GM23248 (cell line): ENCODE measurements around the gene CRB2.

Experiments used
- EZH2 ChIP-seq: fragments of 200-600 bp; sonication (generic); IDR thresholded peaks from 2 replicates; pipeline ENCODE4 v1.6.1; 2018; ENCODE audit warnings: antibody characterized with exemption, mild to moderate bottlenecking; ENCODE audit not compliant: insufficient read depth, poor library complexity, severe bottlenecking
- EZH2phosphoT487 ChIP-seq: fragments of 200-600 bp; sonication (generic); IDR thresholded peaks from 2 replicates; pipeline ENCODE4 v1.6.1; 2018; ENCODE audit warnings: antibody characterized with exemption, moderate library complexity, mild to moderate bottlenecking, low read depth; ENCODE audit not compliant: insufficient read depth

DNA sequence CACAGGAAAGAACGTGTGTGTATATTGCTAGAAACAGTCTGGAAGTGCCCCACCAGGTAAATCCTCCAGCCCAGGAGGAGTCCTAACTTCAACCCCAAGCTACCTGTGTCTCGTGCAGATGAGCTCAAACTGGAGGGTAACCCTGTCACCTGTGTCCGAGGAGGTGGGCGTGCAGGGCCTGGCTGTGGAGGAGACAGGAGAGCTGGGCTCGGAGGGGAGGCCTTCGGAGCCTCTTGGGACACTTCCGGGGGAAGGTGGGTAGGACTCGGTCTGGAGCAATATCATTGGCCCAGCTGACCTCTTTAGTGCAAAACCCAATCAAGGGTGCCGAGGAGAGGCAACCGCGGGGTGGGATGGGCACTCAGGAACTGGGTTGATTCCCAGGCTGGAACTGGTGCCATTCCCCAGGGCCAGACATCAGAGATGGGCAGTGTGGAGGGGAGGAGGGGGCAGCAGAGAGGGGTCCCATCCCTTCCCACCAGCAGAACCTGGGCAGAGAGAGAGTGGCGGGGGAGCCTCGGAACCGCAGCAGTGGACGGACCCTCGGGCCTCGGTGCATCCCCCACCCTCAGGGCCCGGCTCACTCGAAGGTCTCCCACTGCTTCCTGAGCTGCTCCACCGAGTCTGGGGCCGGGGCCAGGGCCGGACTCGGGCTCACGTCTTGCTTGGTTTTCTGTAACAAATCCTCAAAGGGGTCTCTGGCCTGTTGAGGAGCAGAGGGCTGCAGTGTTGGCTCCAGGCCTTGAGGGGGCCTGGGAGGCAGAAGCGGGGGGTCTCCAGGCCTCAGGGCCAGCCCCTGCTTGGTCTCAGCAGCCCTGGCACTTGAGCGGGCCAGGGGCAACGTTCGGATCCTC lies 25.1 kb downstream of the CRB2 start:
- TF ChIP-seq EZH2 (no peak), EZH2phosphoT487 (no peak)
